Stimulated activated CD4-positive, alpha-beta T cell treated with anti-CD3 and anti-CD28 coated beads, Interleukin-15, amount 100 ng/mL, for 24 hours (primary cell): ENCODE data around the gene TADA2A.
A peak's percentile ranks its signal among the peaks of the same experiment; 100 is the strongest.

Source experiments
- DNase-seq: peaks from one replicate; pipeline ENCODE4 v3.0.0-alpha.2; 2020

Gene TADA2A

GRCh38 chr17:37406635-37407461, at the start of gene TADA2A, which contains the start of gene ACACA:
Gene TADA2A, plus strand, starts transcription at chr17:37406886. Its CDS starts 4,480 bp downstream, at chr17:37411366.
Gene ACACA, minus strand, starts transcription at chr17:37406836. Its CDS starts 537 bp downstream, at chr17:37406299.
- peak; percentile 88 for DNase-seq

- DNase-seq: peak; percentile 68
Measured at GRCh38 chr17:37358098-37358829, 48.4 kb upstream of the TADA2A start.

GRCh38 chr17:37358830-37359681, 47.6 kb upstream of the TADA2A start:
- DNase-seq: peak; percentile 95

- DNase-seq: no peak
Measured at GRCh38 chr17:37359682-37360188, 47.0 kb upstream of the TADA2A start.

- no peak for DNase-seq
Measured at GRCh38 chr17:37360632-37361031, 46.1 kb upstream of the TADA2A start.

- no peak for DNase-seq
Measured at GRCh38 chr17:37361543-37361942, 45.1 kb upstream of the TADA2A start.

GRCh38 chr17:37365589-37365988, 41.1 kb upstream of the TADA2A start:
- no peak for DNase-seq

- DNase-seq: no peak
Measured at GRCh38 chr17:37368577-37368976, 38.1 kb upstream of the TADA2A start.

GRCh38 chr17:37373530-37374159, 33.0 kb upstream of the TADA2A start:
- peak; percentile 71 for DNase-seq

- DNase-seq: no peak
Measured at GRCh38 chr17:37375706-37376105, 31.0 kb upstream of the TADA2A start, which contains the start of gene C17orf78. Gene C17orf78, plus strand, starts transcription at chr17:37375985. Its CDS starts 108 bp downstream, at chr17:37376093.

- no peak for DNase-seq
Measured at GRCh38 chr17:37382056-37382455, 24.6 kb upstream of the TADA2A start.

- DNase-seq: no peak
Measured at GRCh38 chr17:37384560-37385149, 22.0 kb upstream of the TADA2A start.

- no peak for DNase-seq
Measured at GRCh38 chr17:37385474-37385990, 21.2 kb upstream of the TADA2A start.

GRCh38 chr17:37386462-37386861, 20.2 kb upstream of the TADA2A start:
- DNase-seq: no peak

- no peak for DNase-seq
Measured at GRCh38 chr17:37388266-37388665, 18.4 kb upstream of the TADA2A start.

GRCh38 chr17:37389160-37389559, 17.5 kb upstream of the TADA2A start:
- no peak for DNase-seq

- DNase-seq: no peak
Measured at GRCh38 chr17:37391146-37391545, 15.5 kb upstream of the TADA2A start.

- DNase-seq: no peak
Measured at GRCh38 chr17:37392024-37392590, 14.6 kb upstream of the TADA2A start.

- no peak for DNase-seq
Measured at GRCh38 chr17:37393352-37393751, 13.3 kb upstream of the TADA2A start.

- DNase-seq: no peak
Measured at GRCh38 chr17:37399265-37399803, 7.4 kb upstream of the TADA2A start.

GRCh38 chr17:37400505-37400904, 6.2 kb upstream of the TADA2A start:
- DNase-seq: no peak
